ENCODE measurements around the gene NOP9.

DNA sequence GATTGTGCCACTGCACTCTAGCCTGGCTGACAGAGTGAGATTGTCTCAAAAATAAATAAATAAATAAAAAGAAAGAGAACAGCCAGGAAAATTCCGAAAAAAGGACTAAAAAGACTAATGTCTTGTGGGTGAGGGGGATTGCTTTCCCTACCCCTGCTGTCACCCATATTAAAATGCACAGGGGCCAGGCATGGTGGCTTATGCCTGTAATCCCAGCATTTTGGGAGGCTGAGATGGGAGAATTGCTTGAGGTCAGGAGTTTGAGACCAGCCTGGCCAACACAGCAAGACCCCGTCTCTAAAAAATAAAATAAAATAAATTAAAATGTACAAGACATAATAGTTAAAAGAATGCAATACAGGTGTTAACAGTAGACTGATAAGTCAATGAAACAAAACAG, 6.1 kb upstream of the NOP9 start:
- TF ChIP-seq EZH2 (IDR thresholded peaks at IDR 0.05; ENCODE audit: borderline replicate concordance, low read length), result no peak
- TF ChIP-seq, protein P1, sequence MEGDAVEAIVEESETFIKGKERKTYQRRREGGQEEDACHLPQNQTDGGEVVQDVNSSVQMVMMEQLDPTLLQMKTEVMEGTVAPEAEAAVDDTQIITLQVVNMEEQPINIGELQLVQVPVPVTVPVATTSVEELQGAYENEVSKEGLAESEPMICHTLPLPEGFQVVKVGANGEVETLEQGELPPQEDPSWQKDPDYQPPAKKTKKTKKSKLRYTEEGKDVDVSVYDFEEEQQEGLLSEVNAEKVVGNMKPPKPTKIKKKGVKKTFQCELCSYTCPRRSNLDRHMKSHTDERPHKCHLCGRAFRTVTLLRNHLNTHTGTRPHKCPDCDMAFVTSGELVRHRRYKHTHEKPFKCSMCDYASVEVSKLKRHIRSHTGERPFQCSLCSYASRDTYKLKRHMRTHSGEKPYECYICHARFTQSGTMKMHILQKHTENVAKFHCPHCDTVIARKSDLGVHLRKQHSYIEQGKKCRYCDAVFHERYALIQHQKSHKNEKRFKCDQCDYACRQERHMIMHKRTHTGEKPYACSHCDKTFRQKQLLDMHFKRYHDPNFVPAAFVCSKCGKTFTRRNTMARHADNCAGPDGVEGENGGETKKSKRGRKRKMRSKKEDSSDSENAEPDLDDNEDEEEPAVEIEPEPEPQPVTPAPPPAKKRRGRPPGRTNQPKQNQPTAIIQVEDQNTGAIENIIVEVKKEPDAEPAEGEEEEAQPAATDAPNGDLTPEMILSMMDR (IDR thresholded peaks at IDR 0.05; ENCODE audit: low read length), result no peak
